ENCODE data around the gene LGR5. TPM values are rescaled to one million over a fixed set of nuclear protein-coding genes. Genes with fewer than 3 reads are reported as not detected.

Gene LGR5
- total and polyA plus RNA-seq, 2 of the 8 experiments (the other 6 are each of a cell fraction or from before 2014, with no cell fraction given), result 0.08 to 0.19 TPM

DNA sequence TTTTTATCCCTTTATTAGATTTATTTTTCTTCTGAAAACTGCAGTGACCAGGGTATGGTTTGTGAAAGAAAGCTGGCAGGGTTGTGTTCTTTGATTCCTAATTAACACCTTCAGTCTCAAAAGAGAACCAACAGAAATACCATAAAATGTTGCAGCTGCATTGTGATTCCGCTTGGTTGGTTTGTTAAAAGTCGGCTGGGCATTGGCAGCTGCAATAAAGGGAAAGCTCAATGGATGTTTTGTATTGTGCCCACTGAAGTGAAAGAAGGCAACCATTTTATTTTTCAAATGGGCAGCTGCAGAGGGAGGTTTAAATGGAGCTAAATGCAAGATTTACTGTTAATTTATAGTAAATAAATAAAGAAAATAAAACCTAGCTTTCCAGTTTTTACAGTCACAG is 16.7 kb downstream of the LGR5 start:
- no peak overlapping the region for H3K4ac ChIP-seq (replicated peaks; ENCODE audit: insufficient read length, low read depth, low read length)
- H4K5ac ChIP-seq (ENCODE audit: insufficient read length, low read depth, low read length), result no peak overlapping the region
- H3K9me3 ChIP-seq (ENCODE audit: insufficient read depth in 2 of 2, low read depth in 1 of 2, low read length in 1 of 2), result no peaks in the 10 kb centered on the region
- no peak overlapping the region for H4K91ac ChIP-seq (replicated peaks; ENCODE audit: insufficient read length, low read length)
- no peak overlapping the region for H3K23ac ChIP-seq (ENCODE audit: insufficient read length)
- no peaks in the 10 kb centered on the region for H3K36me3 ChIP-seq (ENCODE audit: control insufficient read depth in 2 of 4, insufficient read depth in 4 of 4, low read length in 3 of 4)
- POLR2A ChIA-PET (ENCODE audit: partially characterized antibody), result no interaction called here
- DNase-seq (ENCODE audit: low read depth in 1 of 2, low spot score in 2 of 2) (no peak), FAIRE-seq (no peak)
- no peak for TF ChIP-seq KDM4A (IDR thresholded peaks at IDR 0.05; ENCODE audit: low read depth, low read length, severe bottlenecking)
- TF ChIP-seq YY1 (IDR thresholded peaks at IDR 0.05; ENCODE audit: low read depth, low read length), result 0 out of 2 replicates have a peak, but pooled peaks have one; percentile 21
- CTCF ChIA-PET (ENCODE audit: partially characterized antibody), result interaction anchor here (0.7 to 1.9 kb wide), 3 partner anchors 64 to 583 kb away, joined by 3 to 4 read pairs (median 3); no protein-coding TSS in a partner anchor
- H3K9ac ChIP-seq (replicated peaks in 1 of 4; ENCODE audit: extremely low read depth in 1 of 4, low read depth in 3 of 4, low read length in 3 of 4), result no peak overlapping the region
- H3K4me2 ChIP-seq (ENCODE audit: insufficient read depth in 1 of 2, low read depth in 2 of 2, low read length in 2 of 2), result no peak overlapping the region
- no peaks in the 10 kb centered on the region for H3K27me3 ChIP-seq (replicated peaks in 1 of 4; ENCODE audit: control insufficient read depth in 3 of 4, extremely low read depth in 1 of 4, insufficient read depth in 3 of 4, low read length in 3 of 4)
- H3K14ac ChIP-seq (ENCODE audit: insufficient read length), result no peak overlapping the region
- 86% methylated on average over 2 of the region's 2 CpGs; no CpG with 5 or more reads in 1 of the 2 experiments for WGBS, 2 experiments (ENCODE audit: extremely low coverage in 1 of 2, insufficient coverage in 1 of 2, insufficient read length in 1 of 2, insufficient replicate concordance in 2 of 2, low coverage in 1 of 2, low lambda C conversion rate in 2 of 2, missing lambda C conversion rate in 1 of 2)
- no peak overlapping the region for H3K56ac ChIP-seq (replicated peaks; ENCODE audit: insufficient read length, low read depth, low read length)
- no peak overlapping the region for H2BK20ac ChIP-seq (ENCODE audit: low read length)
- H3K18ac ChIP-seq (ENCODE audit: extremely low read depth, low read length), result no peak overlapping the region
- no peaks in the 10 kb centered on the region for H4K20me1 ChIP-seq (replicated peaks in 1 of 2; ENCODE audit: control insufficient read depth in 1 of 2, insufficient read depth in 2 of 2, low read length in 2 of 2)
- no peaks in the 10 kb centered on the region for H3K79me2 ChIP-seq (ENCODE audit: control insufficient read depth in 1 of 2, insufficient read depth in 2 of 2, low read length in 2 of 2)
- H3K79me1 ChIP-seq (ENCODE audit: low read depth, low read length), result no peaks in the 10 kb centered on the region
- H2AFZ ChIP-seq (ENCODE audit: low read length), result no peak overlapping the region
- H4K8ac ChIP-seq (ENCODE audit: extremely low read depth, insufficient read depth, low read length), result no peak overlapping the region
- no peak overlapping the region for H2BK120ac ChIP-seq (replicated peaks; ENCODE audit: low read depth, low read length)
- H2BK12ac ChIP-seq (ENCODE audit: low read depth, low read length), result no peak overlapping the region
- no peaks in the 10 kb centered on the region; the same call in 1 of the 2 replicates for H3K23me2 ChIP-seq (ENCODE audit: low read depth, low read length)
- H2BK5ac ChIP-seq (ENCODE audit: low read depth, low read length), result no peak overlapping the region
- no peak overlapping the region for H2AK5ac ChIP-seq (ENCODE audit: low read depth, low read length)
- no peak overlapping the region for H2BK15ac ChIP-seq (ENCODE audit: low read length)
- H3K4me1 ChIP-seq (replicated peaks in 1 of 4; ENCODE audit: control insufficient read depth in 3 of 4, insufficient read depth in 4 of 4, low read length in 3 of 4), result peaks cover 0 to 5% (median 2%) of the 10 kb centered on the region in 4 experiments; a peak in 2 of 7 replicates
- H3K4me3 ChIP-seq (ENCODE audit: extremely low read depth in 1 of 4, insufficient read depth in 2 of 4, low read depth in 3 of 4, low read length in 4 of 4), result no peak overlapping the region
- no peak overlapping the region for H3K27ac ChIP-seq (ENCODE audit: low read depth, low read length)
